Activated CD8-positive, alpha-beta T cell treated with anti-CD3 and anti-CD28 coated beads for 36 hours (primary cell): ENCODE measurements around the gene NLE1. TPM values are rescaled to one million over a fixed set of nuclear protein-coding genes. Genes with fewer than 3 reads are reported as not detected.

ENCODE experiments used
- ATAC-seq: fragments of 200-7000 bp; cut with Tn5 transposase; one replicate; pipeline ENCODE4 v1.10.0; 2021; ENCODE audit warnings: mild to moderate bottlenecking, moderate library complexity
- CTCF ChIA-PET: fragments of 350-600 bp; sonication (Branson Sonifier 250); formaldehyde crosslinking; loops from one replicate; lab custom pipeline; 2021; ENCODE audit warnings: antibody characterized with exemption; lab: Charles Lee
- POLR2A ChIA-PET: fragments of 350-600 bp; sonication (Branson Sonifier 250); formaldehyde crosslinking; loops from one replicate; lab custom pipeline; 2021; ENCODE audit warnings: antibody characterized with exemption; lab: Charles Lee
- DNase-seq: peaks from one replicate; pipeline ENCODE4 v3.0.0-alpha.2; 2020
- H3K27ac Mint-ChIP-seq: one replicate; pipeline ENCODE4 v1.8.0; 2021; ENCODE audit warnings: mild to moderate bottlenecking, mixed read lengths
- H3K27me3 Mint-ChIP-seq: one replicate; pipeline ENCODE4 v1.8.0; 2021; ENCODE audit warnings: mixed read lengths
- H3K36me3 Mint-ChIP-seq: one replicate; pipeline ENCODE4 v1.8.0; 2021; ENCODE audit warnings: low read depth, mixed read lengths
- H3K4me1 Mint-ChIP-seq: one replicate; pipeline ENCODE4 v1.8.0; 2021; ENCODE audit warnings: low read depth, mixed read lengths
- H3K4me3 Mint-ChIP-seq: one replicate; pipeline ENCODE4 v1.8.0; 2021; ENCODE audit warnings: mild to moderate bottlenecking, moderate library complexity, mixed read lengths
- H3K9me3 Mint-ChIP-seq: one replicate; pipeline ENCODE4 v1.8.0; 2021; ENCODE audit warnings: mixed read lengths
- intact Hi-C: fragments of 100-400 bp; cut with micrococcal nuclease; formaldehyde crosslinking; loops from one replicate; pipeline ENCODE4 v1.10.0; 2022
- total RNA-seq, 2 experiments: library from RNA; stranded (reverse); gene quantifications; one replicate each; pipeline ENCODE4 v1.2.3, GENCODE V29; 2021
- TF ChIP-seq, protein P1 (sequence below): fragments of 200-600 bp; IDR thresholded peaks from one replicate; pipeline ENCODE4 v1.8.0; 2022; ENCODE audit warnings: antibody characterized with exemption, mild to moderate bottlenecking

Gene NLE1
- total RNA-seq, 2 experiments from 2014 or later, result 49.1 to 49.8 TPM

DNA sequence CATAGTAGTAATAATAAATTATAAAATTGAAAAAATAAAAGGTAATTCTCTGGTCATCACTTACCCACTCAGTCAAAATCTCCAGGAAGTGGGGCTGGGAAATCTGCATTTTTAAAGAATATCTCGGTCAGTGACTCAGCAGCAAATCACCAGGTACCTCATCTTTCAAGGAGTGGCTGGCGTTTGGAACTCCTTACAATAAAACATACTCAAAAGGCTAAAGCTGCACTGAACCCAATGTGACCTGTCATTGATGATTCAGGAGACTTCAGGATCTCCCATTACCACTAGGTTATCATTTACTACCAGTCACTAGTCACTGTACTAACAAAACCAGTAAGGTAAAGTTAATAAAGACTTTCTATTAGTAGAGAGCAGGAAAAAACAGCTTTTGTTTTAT is 57.1 kb downstream of the NLE1 start:
- Mint-ChIP-seq H3K4me3 (no peak overlapping the region), H3K9me3 (no peaks in the 10 kb centered on the region), H3K4me1 (peaks cover 71% of the 10 kb centered on the region), H3K27ac (peak overlapping the region; percentile 34), H3K27me3 (no peaks in the 10 kb centered on the region), H3K36me3 (peaks cover 2% of the 10 kb centered on the region)
- CTCF ChIA-PET, result interaction anchor here (1.0 to 3.9 kb wide), 5 partner anchors 25 to 543 kb away, joined by 3 to 16 read pairs (median 3); partner anchors contain the start of gene RAD51D
- POLR2A ChIA-PET, result interaction anchor here (1.4 to 1.5 kb wide), 3 partner anchors 11 to 62 kb away, joined by 3 to 5 read pairs (median 5); partner anchors contain the start of gene RFFL
- intact Hi-C loops, result loop anchor here (5.0 kb wide), 2 partner anchors 33 to 103 kb away; partner anchors contain the start of gene LIG3
- no peak for DNase-seq
- ATAC-seq, result no peak
- TF ChIP-seq, protein P1, sequence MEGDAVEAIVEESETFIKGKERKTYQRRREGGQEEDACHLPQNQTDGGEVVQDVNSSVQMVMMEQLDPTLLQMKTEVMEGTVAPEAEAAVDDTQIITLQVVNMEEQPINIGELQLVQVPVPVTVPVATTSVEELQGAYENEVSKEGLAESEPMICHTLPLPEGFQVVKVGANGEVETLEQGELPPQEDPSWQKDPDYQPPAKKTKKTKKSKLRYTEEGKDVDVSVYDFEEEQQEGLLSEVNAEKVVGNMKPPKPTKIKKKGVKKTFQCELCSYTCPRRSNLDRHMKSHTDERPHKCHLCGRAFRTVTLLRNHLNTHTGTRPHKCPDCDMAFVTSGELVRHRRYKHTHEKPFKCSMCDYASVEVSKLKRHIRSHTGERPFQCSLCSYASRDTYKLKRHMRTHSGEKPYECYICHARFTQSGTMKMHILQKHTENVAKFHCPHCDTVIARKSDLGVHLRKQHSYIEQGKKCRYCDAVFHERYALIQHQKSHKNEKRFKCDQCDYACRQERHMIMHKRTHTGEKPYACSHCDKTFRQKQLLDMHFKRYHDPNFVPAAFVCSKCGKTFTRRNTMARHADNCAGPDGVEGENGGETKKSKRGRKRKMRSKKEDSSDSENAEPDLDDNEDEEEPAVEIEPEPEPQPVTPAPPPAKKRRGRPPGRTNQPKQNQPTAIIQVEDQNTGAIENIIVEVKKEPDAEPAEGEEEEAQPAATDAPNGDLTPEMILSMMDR, result no peak

DNA sequence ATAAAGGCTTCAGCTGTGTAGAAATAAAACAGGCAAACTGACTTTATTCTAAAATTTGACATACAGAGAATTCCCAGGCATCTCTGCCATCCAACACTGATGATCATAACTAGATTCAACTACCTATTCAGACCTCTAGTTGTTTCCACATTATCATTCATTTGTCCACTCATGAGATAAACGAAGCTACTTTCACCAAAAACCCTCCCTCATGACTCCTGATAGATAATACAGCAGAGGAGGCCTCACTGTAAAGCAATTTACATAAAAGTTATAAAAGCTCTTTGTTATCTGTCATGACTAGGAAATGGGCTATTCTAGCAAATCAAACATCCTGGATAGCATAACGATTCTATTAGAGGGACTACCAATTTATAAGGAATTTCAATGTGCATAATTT is 59.0 kb downstream of the NLE1 start:
- ChIA-PET CTCF (interaction anchor here (0.6 to 2.3 kb wide), 8 partner anchors 9 to 83 kb away, joined by 3 to 17 read pairs (median 4); partner anchors contain the start of genes RAD51D and RFFL), POLR2A (interaction anchor here (0.6 to 3.7 kb wide), 4 partner anchors 13 to 122 kb away, joined by 3 to 12 read pairs (median 4); partner anchors contain the start of genes CCT6B and RAD51D)
- ATAC-seq, result no peak
- intact Hi-C loops, result no loop called here
- H3K36me3 Mint-ChIP-seq, result peaks cover 2% of the 10 kb centered on the region
- peak overlapping the region; percentile 36 for H3K27ac Mint-ChIP-seq
- no peak overlapping the region for H3K4me3 Mint-ChIP-seq
- DNase-seq, result no peak
- peaks cover 75% of the 10 kb centered on the region for H3K4me1 Mint-ChIP-seq
- no peaks in the 10 kb centered on the region for H3K9me3 Mint-ChIP-seq
- no peaks in the 10 kb centered on the region for H3K27me3 Mint-ChIP-seq
- TF ChIP-seq, protein P1, result no peak

DNA sequence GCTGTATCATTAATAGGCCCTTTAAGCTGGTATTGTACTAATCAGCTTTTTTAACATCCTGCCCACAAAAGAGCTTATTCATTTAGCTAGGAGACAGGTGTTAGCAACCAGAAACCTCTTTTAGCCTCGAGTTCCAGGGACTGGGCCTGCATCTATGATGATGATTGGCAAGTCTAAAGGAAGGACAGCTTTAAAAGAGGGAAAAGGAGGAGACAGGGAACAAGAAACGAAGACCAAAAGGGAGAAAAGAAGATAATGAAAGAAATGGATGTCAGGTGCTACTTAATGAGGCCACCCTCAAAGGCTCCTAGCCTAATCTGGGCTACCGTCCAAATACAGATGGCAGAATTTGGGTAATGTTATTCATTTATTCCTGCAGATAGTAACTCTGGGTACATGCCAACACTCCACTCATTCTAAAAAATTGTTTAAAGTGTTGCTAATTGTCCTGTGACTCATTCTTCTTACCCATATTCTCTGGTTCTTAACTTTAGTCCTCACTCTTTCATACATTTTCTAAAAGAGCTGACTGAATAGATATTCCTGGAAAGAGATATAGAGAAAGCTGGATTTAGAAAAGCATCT is 59.9 kb downstream of the NLE1 start:
- TF ChIP-seq, protein P1, result no peak
- no peaks in the 10 kb centered on the region for H3K9me3 Mint-ChIP-seq
- ChIA-PET POLR2A (interaction anchor here (0.9 to 3.7 kb wide), 3 partner anchors 9 to 19 kb away, joined by 5 to 12 read pairs (median 6); partner anchors contain the start of gene RFFL), CTCF (interaction anchor here (0.6 to 5.1 kb wide), 14 partner anchors 8 to 85 kb away, joined by 3 to 20 read pairs (median 4); partner anchors contain the start of genes RAD51D and RFFL)
- DNase-seq, result peak; percentile 21
- intact Hi-C loops, result no loop called here
- H3K36me3 Mint-ChIP-seq, result peaks cover 2% of the 10 kb centered on the region
- peaks cover 72% of the 10 kb centered on the region for H3K4me1 Mint-ChIP-seq
- H3K27me3 Mint-ChIP-seq, result no peaks in the 10 kb centered on the region
- H3K4me3 Mint-ChIP-seq, result peak overlapping the region; percentile 11
- peak overlapping the region; percentile 88 for H3K27ac Mint-ChIP-seq
- peak; percentile 60 for ATAC-seq

DNA sequence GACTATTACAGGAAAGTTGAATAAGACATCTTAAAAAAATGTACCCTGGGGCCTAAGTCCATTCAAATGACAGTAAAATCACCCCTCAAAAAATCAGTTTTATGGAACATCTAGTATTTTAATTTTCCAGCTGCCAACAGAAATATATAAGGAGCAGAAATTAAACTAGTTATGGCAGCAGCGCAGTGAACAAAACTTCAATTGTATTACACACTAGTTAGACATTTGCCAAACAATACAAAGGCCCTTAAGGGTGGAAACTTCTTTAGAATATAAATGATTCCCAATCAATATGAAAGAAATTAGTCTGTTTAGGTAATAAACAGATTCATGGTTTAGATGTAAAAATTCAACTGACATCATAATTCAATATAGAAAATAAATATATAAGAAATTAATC is 60.5 kb downstream of the NLE1 start:
- ATAC-seq, result no peak
- DNase-seq, result no peak
- H3K27me3 Mint-ChIP-seq, result no peaks in the 10 kb centered on the region
- H3K36me3 Mint-ChIP-seq, result peaks cover 2% of the 10 kb centered on the region
- peaks cover 70% of the 10 kb centered on the region for H3K4me1 Mint-ChIP-seq
- intact Hi-C loops, result no loop called here
- H3K27ac Mint-ChIP-seq, result no peak overlapping the region
- no peaks in the 10 kb centered on the region for H3K9me3 Mint-ChIP-seq
- ChIA-PET CTCF (interaction anchor here (0.8 to 5.1 kb wide), 10 partner anchors 8 to 85 kb away, joined by 3 to 20 read pairs (median 5); partner anchors contain the start of genes RAD51D and RFFL), POLR2A (interaction anchor here (0.9 to 3.7 kb wide), 3 partner anchors 8 to 18 kb away, joined by 5 to 12 read pairs (median 6); partner anchors contain the start of gene RFFL)
- TF ChIP-seq, protein P1, result no peak
- no peak overlapping the region for H3K4me3 Mint-ChIP-seq
